Osteoblast (primary cell): ENCODE measurements around the gene NMT2. TPM values are rescaled to one million over a fixed set of nuclear protein-coding genes. Genes with fewer than 3 reads are reported as not detected.

ENCODE experiments used
- DNase-seq: peaks from one replicate; pipeline ENCODE4 v3.0.0; 2011; ENCODE audit warnings: low spot score, mixed read lengths; ENCODE audit not compliant: insufficient read length; ENCODE audit errors: missing footprints
- H2AFZ ChIP-seq: 2 replicates; pipeline ENCODE4 v1.6.0; 2011; ENCODE audit warnings: mild to moderate bottlenecking, low read length
- H3K27ac ChIP-seq: 2 replicates; pipeline ENCODE4 v1.5.1; 2011; ENCODE audit warnings: mild to moderate bottlenecking, low read depth, low read length, moderate library complexity
- H3K27me3 ChIP-seq: 2 replicates; pipeline ENCODE4 v1.6.0; 2012; ENCODE audit warnings: mild to moderate bottlenecking, control low read depth, inconsistent platforms, low read length, moderate library complexity; ENCODE audit not compliant: insufficient read depth
- H3K36me3 ChIP-seq: 2 replicates; pipeline ENCODE4 v1.5.1; 2011; ENCODE audit warnings: mild to moderate bottlenecking, low read length, control low read depth, moderate library complexity; ENCODE audit not compliant: insufficient read depth
- H3K4me1 ChIP-seq: 2 replicates; pipeline ENCODE4 v1.5.1; 2011; ENCODE audit warnings: mild to moderate bottlenecking, low read length, control low read depth, moderate library complexity; ENCODE audit not compliant: insufficient read depth
- H3K4me2 ChIP-seq: 2 replicates; pipeline ENCODE4 v1.6.0; 2011; ENCODE audit warnings: mild to moderate bottlenecking, low read length; ENCODE audit not compliant: insufficient read depth
- H3K4me3 ChIP-seq: fragments of 200-600 bp; sonication (generic); 3 replicates; pipeline ENCODE4 v1.5.1; 2012; ENCODE audit warnings: mild to moderate bottlenecking, low read length, inconsistent platforms; ENCODE audit not compliant: insufficient read depth
- H3K79me2 ChIP-seq: 2 replicates; pipeline ENCODE4 v1.6.0; 2012; ENCODE audit warnings: mild to moderate bottlenecking, low read length, control low read depth, inconsistent platforms; ENCODE audit not compliant: insufficient read depth
- H3K9me3 ChIP-seq: 2 replicates; pipeline ENCODE4 v1.5.1; 2011; ENCODE audit warnings: low read depth, low read length, control low read depth
- H4K20me1 ChIP-seq: 2 replicates; pipeline ENCODE4 v1.6.0; 2012; ENCODE audit warnings: mild to moderate bottlenecking, low read length, control low read depth; ENCODE audit not compliant: insufficient read depth
- total RNA-seq: library from RNA; depleted of rRNA; stranded (reverse); fragments of >200 nt; gene quantifications from 2 replicates; pipeline ENCODE4 v1.2.3, GENCODE V29; 2012
- TF ChIP-seq, protein P1 (sequence below): IDR thresholded peaks from 2 replicates; pipeline ENCODE4 v1.5.1; 2011; ENCODE audit warnings: mild to moderate bottlenecking, low read depth, low read length, moderate library complexity; ENCODE audit errors: extremely low read depth

The NMT2 gene
- total RNA-seq, 1 donor = 43.8 TPM

DNA sequence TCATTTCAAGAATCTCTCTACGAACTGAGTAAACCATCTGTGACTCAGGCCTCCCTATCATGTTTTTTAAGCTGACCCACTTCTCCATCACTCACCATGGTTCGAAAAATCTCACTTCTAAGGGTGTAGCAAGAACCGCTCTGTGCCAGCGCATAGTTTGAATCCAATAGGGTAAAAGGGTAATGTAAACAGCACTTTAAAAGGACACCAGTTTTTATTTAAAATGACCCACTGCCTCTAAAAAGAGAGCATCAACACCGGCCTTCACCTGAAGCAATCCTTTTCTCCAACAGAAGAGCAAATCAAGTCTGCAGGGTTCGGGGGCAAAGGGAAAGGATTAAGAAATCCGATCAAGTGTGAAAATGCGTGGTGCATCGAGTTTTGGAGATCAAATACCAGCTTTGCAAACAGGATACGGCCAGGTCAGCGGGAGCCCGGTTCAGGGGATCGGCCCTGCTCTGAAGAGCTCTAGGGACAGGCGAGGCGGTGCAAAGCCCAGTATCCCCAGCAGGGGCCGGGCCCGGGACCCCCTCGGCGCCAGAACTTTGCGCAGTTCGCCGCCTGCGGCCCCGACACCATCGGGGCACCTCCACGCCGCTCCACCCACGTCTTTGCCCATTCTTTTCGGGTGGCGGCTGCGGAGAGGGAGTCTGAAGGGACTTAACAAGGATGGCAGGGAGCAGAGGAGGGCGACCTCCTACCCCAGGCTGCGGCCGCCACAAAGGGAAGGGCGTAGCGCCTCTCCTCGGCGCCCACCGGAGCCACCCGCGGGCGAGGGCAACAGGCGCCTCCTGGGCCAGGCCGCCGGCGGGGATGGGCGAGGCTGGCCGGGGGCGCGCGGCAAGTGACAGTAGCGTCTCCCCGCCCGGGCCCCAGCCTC, 842 bp downstream of the NMT2 start:
- Histone ChIP-seq H4K20me1 (peaks cover 25% of the 10 kb centered on the region), H3K4me2 (peak overlapping the region; percentile 96), H3K9me3 (no peaks in the 10 kb centered on the region), H2AFZ (peak overlapping the region; percentile 81), H3K36me3 (no peaks in the 10 kb centered on the region), H3K4me3 (peak overlapping the region; percentile 96), H3K27me3 (no peaks in the 10 kb centered on the region), H3K27ac (peak overlapping the region; percentile 74), H3K4me1 (peaks cover 42% of the 10 kb centered on the region), H3K79me2 (peaks cover 56% of the 10 kb centered on the region)
- DNase-seq = peak; percentile 93
- TF ChIP-seq, protein P1, sequence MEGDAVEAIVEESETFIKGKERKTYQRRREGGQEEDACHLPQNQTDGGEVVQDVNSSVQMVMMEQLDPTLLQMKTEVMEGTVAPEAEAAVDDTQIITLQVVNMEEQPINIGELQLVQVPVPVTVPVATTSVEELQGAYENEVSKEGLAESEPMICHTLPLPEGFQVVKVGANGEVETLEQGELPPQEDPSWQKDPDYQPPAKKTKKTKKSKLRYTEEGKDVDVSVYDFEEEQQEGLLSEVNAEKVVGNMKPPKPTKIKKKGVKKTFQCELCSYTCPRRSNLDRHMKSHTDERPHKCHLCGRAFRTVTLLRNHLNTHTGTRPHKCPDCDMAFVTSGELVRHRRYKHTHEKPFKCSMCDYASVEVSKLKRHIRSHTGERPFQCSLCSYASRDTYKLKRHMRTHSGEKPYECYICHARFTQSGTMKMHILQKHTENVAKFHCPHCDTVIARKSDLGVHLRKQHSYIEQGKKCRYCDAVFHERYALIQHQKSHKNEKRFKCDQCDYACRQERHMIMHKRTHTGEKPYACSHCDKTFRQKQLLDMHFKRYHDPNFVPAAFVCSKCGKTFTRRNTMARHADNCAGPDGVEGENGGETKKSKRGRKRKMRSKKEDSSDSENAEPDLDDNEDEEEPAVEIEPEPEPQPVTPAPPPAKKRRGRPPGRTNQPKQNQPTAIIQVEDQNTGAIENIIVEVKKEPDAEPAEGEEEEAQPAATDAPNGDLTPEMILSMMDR = peak; percentile 41

DNA sequence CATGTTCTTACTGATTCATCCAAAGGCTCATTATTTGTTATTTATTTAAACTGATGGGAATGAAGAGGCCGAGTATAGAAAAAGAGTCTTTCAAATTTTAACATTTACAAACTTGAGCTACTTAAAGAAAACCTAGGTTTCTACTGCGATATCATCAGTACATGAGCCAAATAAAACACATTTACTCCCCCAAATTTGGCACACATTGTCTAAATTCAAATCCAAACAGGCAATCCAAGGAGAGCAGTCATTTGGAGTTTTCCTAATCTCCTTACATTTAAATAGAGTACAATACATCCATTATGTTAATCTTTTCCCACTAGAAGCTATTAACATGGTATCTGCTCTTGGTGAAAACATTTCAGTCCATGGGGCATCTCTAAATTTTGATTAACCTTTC, 2.2 kb downstream of the NMT2 start:
- TF ChIP-seq, protein P1 = no peak
- Histone ChIP-seq H3K27me3 (no peaks in the 10 kb centered on the region), H3K4me1 (peaks cover 42% of the 10 kb centered on the region), H3K4me3 (peak overlapping the region; percentile 96), H3K27ac (peak overlapping the region; percentile 74), H3K79me2 (peaks cover 69% of the 10 kb centered on the region), H2AFZ (no peak overlapping the region), H3K36me3 (no peaks in the 10 kb centered on the region), H4K20me1 (peaks cover 28% of the 10 kb centered on the region), H3K4me2 (peak overlapping the region; percentile 96), H3K9me3 (no peaks in the 10 kb centered on the region)
- DNase-seq = peak; percentile 15

DNA sequence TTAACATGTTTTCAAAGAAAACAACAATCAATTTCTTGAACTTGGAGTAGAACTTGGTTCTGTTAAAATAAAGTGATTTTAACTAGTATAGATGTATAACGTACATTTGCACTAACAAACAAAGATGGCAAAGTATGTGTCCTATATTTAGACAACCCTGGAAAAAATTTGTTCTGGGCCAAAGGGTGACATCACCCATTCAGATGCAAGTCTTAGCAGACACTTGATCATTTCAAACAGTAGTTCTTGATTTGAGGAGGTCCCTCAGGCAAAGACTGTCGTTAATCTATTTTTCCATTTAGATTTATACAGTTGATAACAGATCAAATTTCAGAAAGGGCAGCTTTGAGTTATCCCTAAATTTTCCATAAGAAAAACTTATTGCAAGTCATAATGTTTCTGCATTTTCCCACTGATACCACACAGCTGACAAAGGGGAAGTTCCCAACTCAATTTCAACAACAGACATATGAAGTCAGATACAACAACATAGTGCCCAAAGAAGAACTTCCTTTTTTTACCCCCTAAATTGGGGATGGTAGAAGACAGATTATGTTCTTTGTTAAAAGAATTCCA, 5.2 kb downstream of the NMT2 start:
- Histone ChIP-seq H3K9me3 (no peaks in the 10 kb centered on the region), H3K36me3 (peaks cover 2% of the 10 kb centered on the region), H3K27ac (no peak overlapping the region), H2AFZ (no peak overlapping the region), H3K27me3 (no peaks in the 10 kb centered on the region), H3K79me2 (peaks cover 97% of the 10 kb centered on the region), H3K4me1 (peaks cover 25% of the 10 kb centered on the region), H4K20me1 (peaks cover 48% of the 10 kb centered on the region), H3K4me3 (no peak overlapping the region), H3K4me2 (no peak overlapping the region)
- TF ChIP-seq, protein P1 = no peak
- DNase-seq = peak; percentile 43

DNA sequence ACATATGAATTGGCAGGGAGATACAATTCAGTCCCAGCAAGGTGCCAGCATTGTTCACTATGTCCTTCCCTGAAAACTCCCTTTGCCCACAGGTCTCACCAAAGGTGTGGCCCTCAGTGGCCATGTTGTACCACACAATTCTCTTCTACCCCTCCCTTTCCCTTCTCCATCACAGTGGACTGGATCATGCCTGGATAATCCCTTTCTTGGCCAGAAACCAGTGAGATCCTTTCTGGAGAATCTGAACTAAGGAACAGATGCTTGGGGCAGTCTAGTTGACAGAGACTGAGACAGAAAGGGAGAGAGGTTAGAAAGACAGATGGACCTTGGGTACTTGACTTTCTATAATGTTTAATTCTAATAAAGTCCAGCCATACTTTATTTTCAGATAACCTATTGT, 9.5 kb downstream of the NMT2 start:
- H3K4me3 ChIP-seq = no peak overlapping the region
- peaks cover 96% of the 10 kb centered on the region for H3K79me2 ChIP-seq
- H3K9me3 ChIP-seq = no peaks in the 10 kb centered on the region
- no peak overlapping the region for H3K27ac ChIP-seq
- peak; percentile 19 for DNase-seq
- H3K4me2 ChIP-seq = no peak overlapping the region
- H3K4me1 ChIP-seq = peaks cover 8% of the 10 kb centered on the region
- no peaks in the 10 kb centered on the region for H3K27me3 ChIP-seq
- H2AFZ ChIP-seq = no peak overlapping the region
- H4K20me1 ChIP-seq = peaks cover 41% of the 10 kb centered on the region
- peaks cover 8% of the 10 kb centered on the region for H3K36me3 ChIP-seq
- TF ChIP-seq, protein P1 = no peak
